ENCODE measurements around the gene MAU2. TPM values are rescaled to one million over a fixed set of nuclear protein-coding genes. Genes with fewer than 3 reads are reported as not detected.

MAU2 gene
- total and polyA plus RNA-seq, 3 experiments from 2014 or later: 27.6 to 59.4 (median 52.3) TPM

DNA sequence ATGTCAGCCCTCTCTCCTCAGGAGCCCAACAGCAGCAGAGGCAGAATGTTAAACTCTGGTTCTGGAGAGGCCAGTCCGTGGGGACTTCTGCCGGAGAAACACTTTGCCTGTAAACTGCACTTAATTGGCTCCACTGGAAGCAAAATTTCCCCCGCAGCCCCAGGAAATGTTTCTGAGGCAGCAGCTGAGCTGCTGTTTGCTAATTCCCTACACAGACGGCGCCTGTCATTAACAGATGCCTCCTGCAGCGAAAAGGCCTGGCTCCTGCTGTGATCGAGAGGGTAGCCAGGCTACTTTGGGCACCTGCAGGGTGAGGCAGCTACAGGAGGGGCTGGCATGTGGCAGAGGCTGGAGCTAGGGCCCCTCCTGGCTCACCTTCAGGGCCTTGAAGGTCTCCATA, 42.3 kb upstream of the MAU2 start:
- ChIA-PET CTCF (no interaction called here), POLR2A (no interaction called here)
- peaks cover 18% of the 10 kb centered on the region for H3K36me3 ChIP-seq (ENCODE audit: insufficient read depth, low read length)
- no peak overlapping the region for H3K4me3 ChIP-seq (ENCODE audit: low read length)
- no peak overlapping the region for H3K27ac ChIP-seq (ENCODE audit: low read depth, low read length)
- H3K9me3 Mint-ChIP-seq: no peaks in the 10 kb centered on the region
- no peaks in the 10 kb centered on the region for H3K4me1 ChIP-seq (ENCODE audit: insufficient read depth, low read length)
- DNase-seq: no peak
- H3K27me3 ChIP-seq (ENCODE audit: insufficient read depth, low read length, poor library complexity, severe bottlenecking): no peaks in the 10 kb centered on the region
- peaks cover 12 to 74% (median 15%) of the 10 kb centered on the region in 3 donors for H3K36me3 Mint-ChIP-seq
- H3K27me3 Mint-ChIP-seq: peaks cover 8 to 14% of the 10 kb centered on the region in 2 donors
- H3K27ac Mint-ChIP-seq: no peak overlapping the region
- H3K9me3 ChIP-seq (ENCODE audit: low read length): no peaks in the 10 kb centered on the region
- peaks cover 5 to 12% (median 6%) of the 10 kb centered on the region in 3 donors for H3K4me1 Mint-ChIP-seq
- no peak overlapping the region for H3K4me3 Mint-ChIP-seq

DNA sequence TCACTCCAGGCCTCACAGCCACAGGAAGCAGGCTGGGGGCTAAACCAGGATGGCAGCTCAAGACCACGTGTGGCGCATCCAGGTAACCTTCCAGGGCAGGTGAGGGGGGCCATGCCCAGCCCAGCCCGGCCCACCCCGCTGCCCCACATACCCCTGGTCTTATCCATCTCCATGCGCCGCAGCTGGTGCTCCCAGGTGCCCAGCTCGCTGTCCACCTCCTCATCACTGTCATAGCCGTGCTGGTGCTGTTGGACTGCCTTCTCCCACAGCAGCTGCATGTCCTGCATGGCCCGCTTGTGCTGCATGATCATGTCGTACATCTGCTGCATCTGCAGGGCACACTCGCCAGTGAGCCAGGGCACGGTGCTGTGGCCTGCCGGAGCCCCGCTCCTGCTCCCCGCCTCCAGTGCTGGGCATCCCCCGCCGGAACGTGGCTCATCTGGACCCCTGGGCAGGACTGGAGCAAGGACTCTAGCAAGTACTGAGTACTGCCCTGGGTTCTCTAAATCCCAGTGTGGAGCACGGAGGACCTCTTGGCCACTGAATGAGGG, 41.5 kb upstream of the MAU2 start:
- POLR2A ChIA-PET: no interaction called here
- no peak overlapping the region for H3K27ac Mint-ChIP-seq
- peaks cover 6% of the 10 kb centered on the region in 2 donors for H3K27me3 Mint-ChIP-seq
- H3K4me1 Mint-ChIP-seq: peaks cover 0 to 3% (median 0%) of the 10 kb centered on the region in 3 donors
- peaks cover 22% of the 10 kb centered on the region for H3K36me3 ChIP-seq (ENCODE audit: insufficient read depth, low read length)
- no peak overlapping the region for H3K4me3 Mint-ChIP-seq
- H3K27me3 ChIP-seq (ENCODE audit: insufficient read depth, low read length, poor library complexity, severe bottlenecking): no peaks in the 10 kb centered on the region
- no peak for DNase-seq
- CTCF ChIA-PET: no interaction called here
- H3K9me3 ChIP-seq (ENCODE audit: low read length): no peaks in the 10 kb centered on the region
- no peak overlapping the region for H3K27ac ChIP-seq (ENCODE audit: low read depth, low read length)
- H3K36me3 Mint-ChIP-seq: peaks cover 17 to 82% (median 18%) of the 10 kb centered on the region in 3 donors
- no peaks in the 10 kb centered on the region for H3K9me3 Mint-ChIP-seq
- no peaks in the 10 kb centered on the region for H3K4me1 ChIP-seq (ENCODE audit: insufficient read depth, low read length)
- no peak overlapping the region for H3K4me3 ChIP-seq (ENCODE audit: low read length)

DNA sequence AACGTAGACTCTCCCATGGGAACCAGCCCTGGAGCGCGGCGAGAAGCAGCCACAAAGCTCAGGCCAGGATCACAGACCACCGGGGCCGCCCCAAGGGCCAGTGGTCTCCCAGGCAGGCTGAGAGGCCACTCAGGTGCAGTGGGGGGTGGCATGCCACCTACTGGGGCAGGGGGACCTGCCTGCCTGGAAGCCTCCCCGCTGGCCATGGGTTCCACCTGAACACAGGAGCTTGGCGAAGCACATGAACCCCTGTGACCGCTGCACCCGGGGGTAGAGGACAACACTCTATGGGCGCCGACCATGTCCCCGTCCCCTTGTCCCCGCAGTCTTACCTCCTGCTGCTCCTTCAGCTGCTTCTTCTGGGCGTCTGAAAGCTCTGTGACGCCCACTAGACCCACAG, 40.8 kb upstream of the MAU2 start:
- Mint-ChIP-seq H3K27me3 (peaks cover 3 to 4% of the 10 kb centered on the region in 2 donors), H3K36me3 (peaks cover 22 to 86% (median 23%) of the 10 kb centered on the region in 3 donors), H3K9me3 (no peaks in the 10 kb centered on the region), H3K4me1 (no peaks in the 10 kb centered on the region), H3K27ac (no peak overlapping the region), H3K4me3 (no peak overlapping the region)
- Histone ChIP-seq H3K4me3 (ENCODE audit: low read length) (no peak overlapping the region), H3K9me3 (ENCODE audit: low read length) (no peaks in the 10 kb centered on the region), H3K27ac (ENCODE audit: low read depth, low read length) (no peak overlapping the region), H3K36me3 (ENCODE audit: insufficient read depth, low read length) (peaks cover 26% of the 10 kb centered on the region), H3K27me3 (ENCODE audit: insufficient read depth, low read length, poor library complexity, severe bottlenecking) (no peaks in the 10 kb centered on the region), H3K4me1 (ENCODE audit: insufficient read depth, low read length) (no peaks in the 10 kb centered on the region)
- ChIA-PET CTCF (no interaction called here), POLR2A (no interaction called here)
- DNase-seq: no peak

DNA sequence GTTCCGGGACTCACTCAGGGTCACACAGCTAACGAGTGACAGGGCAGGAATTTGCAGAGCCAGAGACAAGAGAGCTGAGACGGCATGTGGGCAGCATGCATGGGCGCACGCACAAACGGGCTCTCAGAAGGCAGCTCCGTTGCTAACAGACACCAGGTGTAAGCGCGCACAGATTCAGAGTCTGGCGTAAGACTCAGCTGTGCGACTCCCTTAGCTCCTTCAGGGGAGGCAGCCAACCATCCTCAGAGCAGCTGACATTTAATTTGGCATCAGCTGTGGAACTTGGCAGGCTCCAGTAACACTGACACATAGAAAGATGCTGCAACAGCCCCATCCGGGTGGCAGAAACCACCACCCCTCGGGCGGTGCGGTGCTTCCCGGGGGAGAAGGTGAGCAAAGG, 40.1 kb upstream of the MAU2 start:
- Histone ChIP-seq H3K4me1 (ENCODE audit: insufficient read depth, low read length) (no peaks in the 10 kb centered on the region), H3K27me3 (ENCODE audit: insufficient read depth, low read length, poor library complexity, severe bottlenecking) (no peaks in the 10 kb centered on the region), H3K36me3 (ENCODE audit: insufficient read depth, low read length) (peaks cover 26% of the 10 kb centered on the region)

DNA sequence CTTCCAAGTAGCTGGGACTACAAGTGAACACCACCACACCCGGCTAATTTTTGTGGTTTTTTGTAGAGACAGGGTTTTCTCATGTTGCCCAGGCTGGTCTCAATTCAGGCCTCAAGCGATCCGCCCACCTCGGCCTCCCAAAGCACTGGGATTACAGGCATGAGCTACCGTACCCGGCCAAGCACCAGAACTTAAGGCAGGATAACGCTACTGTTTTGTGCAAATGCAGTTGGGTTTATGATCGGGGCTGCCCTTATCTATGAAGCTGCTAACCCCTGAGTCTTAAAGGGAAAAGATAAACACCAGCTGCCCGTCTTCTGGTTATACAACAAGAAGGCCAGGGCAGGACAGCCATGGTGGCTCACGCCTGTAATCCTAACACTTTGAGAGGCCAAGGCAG, 34.9 kb upstream of the MAU2 start:
- peaks cover 0 to 2% of the 10 kb centered on the region in 2 donors for H3K27me3 Mint-ChIP-seq
- Histone ChIP-seq H3K27ac (ENCODE audit: low read depth, low read length) (no peak overlapping the region), H3K27me3 (ENCODE audit: insufficient read depth, low read length, poor library complexity, severe bottlenecking) (no peaks in the 10 kb centered on the region), H3K9me3 (ENCODE audit: low read length) (no peaks in the 10 kb centered on the region), H3K4me1 (ENCODE audit: insufficient read depth, low read length) (no peaks in the 10 kb centered on the region), H3K4me3 (ENCODE audit: low read length) (no peak overlapping the region), H3K36me3 (ENCODE audit: insufficient read depth, low read length) (peaks cover 12% of the 10 kb centered on the region)
- CTCF ChIA-PET: no interaction called here
- peaks cover 13 to 78% (median 22%) of the 10 kb centered on the region in 3 donors for H3K36me3 Mint-ChIP-seq
- H3K27ac Mint-ChIP-seq: peak overlapping the region in 1 of 8 donors; percentile 38
- no peak for DNase-seq
- no peaks in the 10 kb centered on the region for H3K9me3 Mint-ChIP-seq
- POLR2A ChIA-PET: no interaction called here
- H3K4me3 Mint-ChIP-seq: no peak overlapping the region
- no peaks in the 10 kb centered on the region for H3K4me1 Mint-ChIP-seq

More for the DNA sequence above, 40.1 kb upstream of the MAU2 start:
- Mint-ChIP-seq H3K27ac (peak overlapping the region in 1 of 8 donors; percentile 43), H3K4me1 (no peaks in the 10 kb centered on the region), H3K9me3 (no peaks in the 10 kb centered on the region), H3K4me3 (no peak overlapping the region), H3K36me3 (peaks cover 22 to 86% (median 23%) of the 10 kb centered on the region in 3 donors), H3K27me3 (peaks cover 0 to 4% of the 10 kb centered on the region in 2 donors)
- Histone ChIP-seq H3K27ac (ENCODE audit: low read depth, low read length) (no peak overlapping the region), H3K4me3 (ENCODE audit: low read length) (no peak overlapping the region), H3K9me3 (ENCODE audit: low read length) (no peaks in the 10 kb centered on the region)
- no peak for DNase-seq
- POLR2A ChIA-PET: no interaction called here
- CTCF ChIA-PET: no interaction called here

DNA sequence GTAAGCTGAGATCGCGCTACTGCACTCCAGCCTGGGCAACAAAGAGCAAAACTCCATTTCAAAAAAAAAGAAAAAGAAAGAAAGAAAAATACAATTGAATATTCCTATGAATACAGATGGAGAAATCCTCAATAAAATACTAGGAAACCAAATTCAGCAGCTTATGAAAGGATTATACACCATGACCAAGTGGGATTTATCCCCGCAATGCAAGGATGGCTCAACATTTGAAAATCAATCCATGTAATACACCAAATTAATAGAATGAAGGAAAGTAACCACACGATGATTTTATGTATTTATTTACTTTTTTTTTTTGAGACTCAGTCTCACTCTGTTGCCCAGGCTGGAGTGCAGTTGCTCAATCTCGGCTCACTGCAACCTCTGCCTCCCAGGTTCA, 28.0 kb upstream of the MAU2 start:
- no peaks in the 10 kb centered on the region for H3K27me3 Mint-ChIP-seq
- H3K36me3 Mint-ChIP-seq: peaks cover 28 to 79% (median 31%) of the 10 kb centered on the region in 3 donors
- no peak overlapping the region for H3K27ac Mint-ChIP-seq

DNA sequence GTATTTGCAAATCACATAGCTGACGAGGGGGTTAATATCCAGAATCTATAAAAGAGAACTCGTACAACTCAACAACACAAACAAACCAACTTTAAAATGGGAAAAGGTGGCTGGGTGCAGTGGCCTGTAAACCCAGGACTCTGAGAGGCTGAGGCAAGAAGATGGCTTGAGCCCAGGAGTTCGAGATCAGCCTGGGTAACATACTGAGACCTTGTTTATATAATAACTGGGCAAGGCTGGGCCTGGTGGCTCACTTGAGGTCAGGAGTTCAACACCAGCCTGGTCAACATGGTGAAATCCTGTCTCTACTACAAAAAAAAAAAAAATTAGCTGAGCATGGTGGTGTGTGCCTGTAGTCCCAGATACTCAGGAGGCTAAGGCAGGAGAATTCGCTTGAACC, 25.7 kb upstream of the MAU2 start:
- peaks cover 6% of the 10 kb centered on the region for H3K36me3 ChIP-seq (ENCODE audit: insufficient read depth, low read length)
- no peak for DNase-seq
- ChIA-PET CTCF (no interaction called here), POLR2A (interaction anchor here (0.6 kb wide), 1 partner anchor 220 kb away, joined by 3 read pairs; no protein-coding TSS in a partner anchor)
- no peaks in the 10 kb centered on the region for H3K27me3 Mint-ChIP-seq
- H3K4me1 ChIP-seq (ENCODE audit: insufficient read depth, low read length): no peaks in the 10 kb centered on the region
- H3K9me3 ChIP-seq (ENCODE audit: low read length): no peaks in the 10 kb centered on the region
- H3K4me3 Mint-ChIP-seq: no peak overlapping the region
- H3K27ac Mint-ChIP-seq: peak overlapping the region in 1 of 8 donors; percentile 50
- H3K27ac ChIP-seq (ENCODE audit: low read depth, low read length): no peak overlapping the region
- H3K4me3 ChIP-seq (ENCODE audit: low read length): no peak overlapping the region
- peaks cover 0 to 5% (median 2%) of the 10 kb centered on the region in 5 donors for H3K9me3 Mint-ChIP-seq
- H3K4me1 Mint-ChIP-seq: peaks cover 0 to 7% (median 0%) of the 10 kb centered on the region in 3 donors
- H3K27me3 ChIP-seq (ENCODE audit: insufficient read depth, low read length, poor library complexity, severe bottlenecking): no peaks in the 10 kb centered on the region
- peaks cover 27 to 80% (median 28%) of the 10 kb centered on the region in 3 donors for H3K36me3 Mint-ChIP-seq

More for the DNA sequence above, 28.0 kb upstream of the MAU2 start:
- ChIA-PET CTCF (no interaction called here), POLR2A (no interaction called here)
- DNase-seq: no peak
- Mint-ChIP-seq H3K9me3 (peaks cover 0 to 5% (median 2%) of the 10 kb centered on the region in 5 donors), H3K4me1 (peaks cover 0 to 7% (median 0%) of the 10 kb centered on the region in 3 donors), H3K4me3 (no peak overlapping the region)
- H3K4me3 ChIP-seq (ENCODE audit: low read length): no peak overlapping the region
- no peaks in the 10 kb centered on the region for H3K4me1 ChIP-seq (ENCODE audit: insufficient read depth, low read length)
- no peak overlapping the region for H3K27ac ChIP-seq (ENCODE audit: low read depth, low read length)
- H3K9me3 ChIP-seq (ENCODE audit: low read length): no peaks in the 10 kb centered on the region
- peaks cover 6% of the 10 kb centered on the region for H3K36me3 ChIP-seq (ENCODE audit: insufficient read depth, low read length)
- no peaks in the 10 kb centered on the region for H3K27me3 ChIP-seq (ENCODE audit: insufficient read depth, low read length, poor library complexity, severe bottlenecking)

DNA sequence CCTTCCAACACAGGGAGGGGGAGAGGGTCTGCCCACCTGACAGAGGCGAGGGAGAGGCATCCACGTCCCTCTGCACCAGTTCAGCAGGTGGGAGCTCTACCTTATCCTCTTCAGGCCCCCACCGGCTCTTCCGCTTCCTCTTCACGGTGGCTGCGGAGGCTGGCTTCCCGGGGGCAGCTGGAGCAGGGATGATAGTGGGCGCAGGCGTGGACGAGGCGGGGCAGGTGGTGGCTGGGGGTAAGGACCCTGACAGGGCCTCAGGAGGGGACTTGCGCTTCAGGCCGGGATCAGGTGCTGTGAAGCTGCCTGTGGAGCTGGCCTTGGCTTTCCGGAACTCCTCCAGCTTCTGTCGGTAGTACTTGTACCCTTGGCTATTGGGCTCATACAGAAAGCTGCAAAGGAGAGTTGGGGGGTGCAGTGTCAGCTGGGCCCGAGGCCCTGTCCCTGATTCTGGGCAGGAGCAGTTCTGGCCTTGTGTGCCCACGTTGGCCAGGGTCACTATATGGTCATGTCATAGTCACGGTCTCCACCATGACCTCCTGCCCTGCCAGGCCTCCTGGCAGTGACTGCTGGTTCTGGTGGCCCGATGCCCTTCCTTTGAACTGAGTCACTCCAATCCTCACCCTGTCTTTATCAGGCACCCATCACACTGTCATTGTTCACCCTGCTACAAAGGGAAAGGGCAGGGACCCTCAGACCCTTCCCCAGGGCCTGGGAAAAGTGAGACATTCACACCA, 23.5 kb upstream of the MAU2 start:
- H3K4me3 ChIP-seq (ENCODE audit: low read length): no peak overlapping the region
- Mint-ChIP-seq H3K4me1 (no peaks in the 10 kb centered on the region), H3K27me3 (no peaks in the 10 kb centered on the region), H3K9me3 (peaks cover 0 to 2% (median 0%) of the 10 kb centered on the region in 5 donors), H3K4me3 (no peak overlapping the region), H3K27ac (peak overlapping the region in 3 of 8 donors; percentile 10 to 33 (median 17)), H3K36me3 (peaks cover 15 to 86% (median 20%) of the 10 kb centered on the region in 3 donors)
- ChIA-PET CTCF (no interaction called here), POLR2A (no interaction called here)
- H3K4me1 ChIP-seq (ENCODE audit: insufficient read depth, low read length): no peaks in the 10 kb centered on the region
- H3K36me3 ChIP-seq (ENCODE audit: insufficient read depth, low read length): peaks cover 6% of the 10 kb centered on the region
- no peaks in the 10 kb centered on the region for H3K9me3 ChIP-seq (ENCODE audit: low read length)
- no peaks in the 10 kb centered on the region for H3K27me3 ChIP-seq (ENCODE audit: insufficient read depth, low read length, poor library complexity, severe bottlenecking)
- no peak overlapping the region for H3K27ac ChIP-seq (ENCODE audit: low read depth, low read length)
- DNase-seq: no peak

All from CD8-positive, alpha-beta memory T cell (primary cell).